HG02852 (cell line): Measurements from ENCODE around the gene RHBDD2.
A peak's percentile ranks its signal among the peaks of the same experiment; 100 is the strongest.
"Not testable (repeated sequence)": the region's sequence is repeated elsewhere in the genome, so short reads cannot be mapped to it uniquely, and the experiment has no call there.

ENCODE experiments used
- ATAC-seq: cut with Tn5 transposase; IDR thresholded peaks from one replicate; pipeline ENCODE4 v1.9.1; 2021; ENCODE audit warnings: mild to moderate bottlenecking, moderate library complexity; ENCODE audit not compliant: unreplicated experiment

Gene RHBDD2

DNA sequence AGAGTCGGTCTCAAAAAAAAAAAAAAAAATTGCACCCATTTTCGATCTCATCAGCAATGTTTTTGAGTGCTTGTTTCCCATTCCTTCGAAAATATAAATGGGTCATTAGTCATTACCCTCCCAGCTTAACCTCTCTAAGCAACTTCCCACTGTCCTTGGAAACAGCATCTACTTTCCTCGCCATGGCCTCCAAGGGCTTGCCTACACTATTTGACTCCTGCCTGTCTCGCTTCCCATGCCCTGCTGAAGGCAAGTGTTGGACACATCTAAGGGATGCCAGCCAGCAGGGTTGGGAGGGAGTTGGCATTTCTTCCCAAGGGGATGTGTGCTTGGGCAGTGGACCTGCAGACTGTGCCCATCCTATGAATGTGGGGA, 12.7 kb upstream of the RHBDD2 start:
- ATAC-seq = no peak

DNA sequence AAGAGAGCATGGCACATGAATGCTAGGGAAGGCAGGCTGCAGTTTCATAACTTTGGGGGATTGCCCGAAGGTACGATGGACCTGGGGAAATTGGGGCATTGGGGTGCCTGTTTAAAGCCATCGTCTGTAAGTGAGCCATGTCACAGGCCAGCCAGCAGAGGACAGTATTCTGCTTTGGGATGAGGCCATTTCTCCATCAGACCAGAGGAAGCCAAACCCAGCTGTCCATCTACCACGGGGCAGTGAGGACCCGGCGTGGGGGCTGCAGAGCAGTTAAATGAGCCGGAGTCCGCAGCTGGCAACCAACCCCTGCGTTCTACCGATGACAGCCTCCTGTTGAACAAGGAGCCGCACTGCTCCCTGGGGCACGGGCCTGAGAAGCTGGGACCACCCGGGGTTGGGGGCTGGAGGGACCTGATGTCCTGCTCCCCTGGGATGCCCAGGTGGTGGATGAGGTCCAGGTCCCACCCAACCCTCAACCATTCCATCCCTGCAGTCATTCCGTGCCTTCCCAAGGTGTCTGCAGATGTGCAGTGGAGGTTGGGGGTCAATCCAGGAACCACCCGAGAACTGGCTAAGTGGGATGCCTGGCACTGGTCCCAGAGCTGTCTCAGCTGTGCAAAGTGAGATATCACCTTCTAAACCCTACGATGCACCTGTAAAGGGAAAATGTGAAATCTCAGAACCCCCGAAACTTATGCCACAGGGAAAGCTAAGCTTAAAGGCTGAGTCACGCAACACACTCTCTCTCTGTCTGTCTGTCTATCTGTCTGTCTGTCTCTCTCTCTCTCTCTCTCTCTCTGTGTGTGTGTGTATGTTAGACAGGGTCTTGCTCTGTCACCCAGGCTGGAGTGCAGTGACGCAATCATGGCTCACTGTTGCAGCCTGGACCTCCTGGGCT, 12.1 kb upstream of the RHBDD2 start:
- no peak for ATAC-seq

GRCh38 chr7:75867390-75867717, 11.5 kb upstream of the RHBDD2 start:
- no peak for ATAC-seq

GRCh38 chr7:75868153-75868552, 10.7 kb upstream of the RHBDD2 start:
- ATAC-seq = no peak

- no peak for ATAC-seq
These were observed 9.0 kb upstream of the RHBDD2 start for GRCh38 chr7:75869776-75870379.

- ATAC-seq = no peak
These were observed 8.2 kb upstream of the RHBDD2 start for GRCh38 chr7:75870557-75871161.

DNA sequence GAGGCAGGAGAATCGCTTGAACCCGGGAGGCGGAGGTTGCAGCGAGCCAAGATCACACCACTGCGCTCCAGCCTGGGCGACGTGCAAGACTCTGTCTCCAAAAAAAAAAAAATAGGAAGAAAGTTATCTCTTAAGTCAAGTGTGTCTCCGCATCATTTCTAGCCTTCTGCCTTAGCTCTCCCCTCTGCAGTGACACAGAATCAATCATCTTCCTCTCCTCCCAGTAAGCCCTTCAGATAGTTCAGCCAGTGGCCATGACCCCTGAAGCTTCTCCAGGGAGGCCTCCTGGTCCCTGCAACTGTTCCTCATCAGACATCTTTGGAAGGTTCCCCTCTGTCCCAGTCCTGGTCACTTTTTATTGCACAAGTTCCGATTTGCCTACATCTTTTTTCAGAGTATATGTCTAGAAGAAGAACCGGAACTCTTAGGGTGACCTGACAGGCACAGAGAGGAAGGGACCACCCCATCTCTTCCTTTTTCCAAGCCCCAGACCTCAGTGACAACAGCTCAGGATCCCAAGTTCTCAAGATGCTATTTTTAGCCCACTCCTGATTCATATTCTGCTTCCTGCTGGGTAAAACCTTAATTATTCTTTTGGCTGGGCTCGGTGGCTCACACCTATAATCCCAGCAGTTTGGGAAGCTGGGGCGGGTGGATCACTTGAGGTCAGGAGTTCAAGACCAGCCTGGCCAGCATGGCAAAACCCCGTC, 6.6 kb upstream of the RHBDD2 start:
- no peak for ATAC-seq

DNA sequence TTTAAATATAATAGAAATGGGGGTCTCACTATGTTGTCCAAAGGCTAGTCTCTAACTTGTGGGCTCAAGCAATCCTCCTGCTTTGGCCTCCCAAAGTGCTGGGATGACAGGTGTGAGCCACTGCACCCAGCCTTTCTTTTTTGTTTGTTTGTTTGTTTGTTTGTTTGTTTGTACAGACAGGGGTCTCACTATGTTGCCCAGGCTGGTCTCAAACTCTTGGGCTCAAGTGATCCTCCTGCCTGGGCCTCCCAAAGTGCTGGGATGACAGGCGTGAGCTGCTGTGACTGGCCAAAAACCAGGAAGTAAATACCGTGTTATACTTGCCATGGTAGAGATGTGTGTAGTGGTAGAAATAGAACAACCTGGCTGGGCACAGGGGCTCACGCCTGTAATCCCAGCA, 4.7 kb upstream of the RHBDD2 start:
- not testable (repeated sequence) for ATAC-seq

- no peak for ATAC-seq
These were observed 3.4 kb upstream of the RHBDD2 start for GRCh38 chr7:75875113-75876080.

GRCh38 chr7:75876126-75876881, 2.5 kb upstream of the RHBDD2 start:
- ATAC-seq = no peak

GRCh38 chr7:75878312-75878768, 494 bp upstream of the RHBDD2 start:
- ATAC-seq = peak; percentile 34

- ATAC-seq = no peak
These were observed 944 bp downstream of the RHBDD2 start for GRCh38 chr7:75879771-75880184.

- ATAC-seq = no peak
These were observed 1.4 kb downstream of the RHBDD2 start for GRCh38 chr7:75880242-75880641.

DNA sequence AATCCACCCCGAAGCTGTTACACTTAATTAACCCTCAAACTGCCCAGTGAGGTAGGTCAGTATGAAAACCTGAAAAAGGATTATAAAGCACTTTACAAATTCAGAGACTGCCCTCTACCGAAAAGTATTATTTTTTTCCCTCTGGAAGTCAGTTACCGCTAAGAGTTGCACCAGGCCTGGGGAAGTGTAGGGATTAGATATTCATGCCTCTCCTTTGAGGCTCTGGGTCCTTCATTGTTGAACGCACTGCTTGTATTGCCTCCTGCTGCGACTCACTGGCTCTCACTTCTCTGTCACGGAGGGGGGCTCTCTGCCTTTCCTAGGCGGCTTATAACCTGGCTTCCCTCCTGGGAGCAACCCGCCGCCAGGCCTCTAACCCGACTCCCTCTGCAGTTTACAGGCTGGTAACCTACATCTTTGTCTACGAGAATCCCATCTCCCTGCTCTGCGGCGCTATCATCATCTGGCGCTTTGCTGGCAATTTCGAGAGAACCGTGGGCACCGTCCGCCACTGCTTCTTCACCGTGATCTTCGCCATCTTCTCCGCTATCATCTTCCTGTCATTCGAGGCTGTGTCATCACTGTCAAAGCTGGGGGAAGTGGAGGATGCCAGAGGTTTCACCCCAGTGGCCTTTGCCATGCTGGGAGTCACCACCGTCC, 2.7 kb downstream of the RHBDD2 start:
- ATAC-seq = no peak

- not testable (repeated sequence) for ATAC-seq
These were observed 4.5 kb downstream of the RHBDD2 start for GRCh38 chr7:75883265-75883824.

- no peak for ATAC-seq
These were observed 5.6 kb downstream of the RHBDD2 start for GRCh38 chr7:75884476-75884875.

DNA sequence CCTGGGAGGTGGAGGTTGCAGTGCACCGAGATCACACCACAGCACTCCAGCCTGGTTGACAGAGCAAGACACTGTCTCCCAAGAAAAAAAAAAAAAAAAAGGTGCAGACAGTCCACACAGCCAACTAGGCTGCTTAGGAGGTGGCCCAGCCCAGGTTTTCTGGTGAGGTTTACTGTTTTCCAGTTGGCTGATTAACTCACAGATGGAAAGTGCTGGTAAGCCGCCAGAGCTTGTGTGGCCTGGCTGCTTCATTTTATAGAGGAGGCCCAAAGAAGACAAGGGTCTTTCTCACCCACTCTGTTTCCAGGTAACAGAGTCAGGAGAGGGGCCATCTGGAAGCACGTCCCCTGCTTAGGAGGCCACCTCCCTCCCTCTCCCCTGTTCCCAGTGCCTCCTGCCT, 6.2 kb downstream of the RHBDD2 start:
- no peak for ATAC-seq

DNA sequence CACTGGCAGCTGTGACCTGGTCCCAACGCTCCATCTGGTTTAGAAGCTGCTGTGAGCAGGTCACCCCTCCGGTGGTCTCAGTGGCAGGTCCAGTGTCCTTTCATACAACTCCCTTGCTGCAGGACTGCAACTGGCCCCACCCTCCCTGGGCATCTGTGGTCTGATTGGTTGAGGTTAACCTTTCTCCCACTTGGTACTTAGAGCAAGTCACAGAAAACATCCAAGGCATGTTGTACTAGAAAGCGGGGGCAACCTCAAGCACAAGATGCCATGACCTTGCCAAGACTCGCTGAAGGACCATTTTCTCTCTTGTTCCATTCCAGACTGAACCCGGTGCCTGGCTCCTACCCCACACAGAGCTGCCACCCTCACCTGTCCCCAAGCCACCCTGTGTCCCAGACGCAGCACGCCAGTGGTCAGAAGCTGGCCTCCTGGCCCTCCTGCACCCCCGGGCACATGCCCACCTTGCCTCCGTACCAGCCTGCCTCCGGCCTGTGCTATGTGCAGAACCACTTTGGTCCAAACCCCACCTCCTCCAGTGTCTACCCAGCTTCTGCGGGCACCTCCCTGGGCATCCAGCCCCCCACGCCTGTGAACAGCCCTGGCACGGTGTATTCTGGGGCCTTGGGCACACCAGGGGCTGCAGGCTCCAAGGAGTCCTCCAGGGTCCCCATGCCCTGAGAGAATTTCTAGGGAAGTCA, 9.0 kb downstream of the RHBDD2 start:
- no peak for ATAC-seq
